Activated naive CD4-positive, alpha-beta T cell treated with anti-CD3 and anti-CD28 coated beads, Interleukin-2, amount 10 ng/mL, durations not matched to agents 7 days and 5 days (primary cell): Measurements from ENCODE around the gene ATRIP.
"Not testable (repeated sequence)": the region's sequence is repeated elsewhere in the genome, so short reads cannot be mapped to it uniquely, and the experiment has no call there.

Experiments used
- CTCF ChIA-PET: fragments of 350-600 bp; sonication (Branson Sonifier 250); formaldehyde crosslinking; loops from one replicate; lab custom pipeline; 2021; ENCODE audit warnings: antibody characterized with exemption; lab: Charles Lee
- DNase-seq: peaks from one replicate; pipeline ENCODE4 v3.0.0-alpha.2; 2020
- H3K27ac Mint-ChIP-seq: one replicate; pipeline ENCODE4 v1.8.0; 2021; ENCODE audit warnings: mild to moderate bottlenecking, moderate library complexity, mixed read lengths
- H3K27me3 Mint-ChIP-seq: one replicate; pipeline ENCODE4 v1.8.0; 2021; ENCODE audit warnings: mild to moderate bottlenecking, mixed read lengths
- H3K36me3 Mint-ChIP-seq: one replicate; pipeline ENCODE4 v1.8.0; 2021; ENCODE audit warnings: mixed read lengths
- H3K4me1 Mint-ChIP-seq: one replicate; pipeline ENCODE4 v1.8.0; 2021; ENCODE audit warnings: mixed read lengths
- H3K4me3 Mint-ChIP-seq: one replicate; pipeline ENCODE4 v1.8.0; 2021; ENCODE audit warnings: mild to moderate bottlenecking, moderate library complexity, mixed read lengths
- H3K9me3 Mint-ChIP-seq: one replicate; pipeline ENCODE4 v1.8.0; 2021; ENCODE audit warnings: mixed read lengths

Gene ATRIP

GRCh38 chr3:48466386-48467109 is 20.0 kb downstream of the ATRIP start:
- CTCF ChIA-PET = interaction anchor here (1.3 to 3.6 kb wide), 5 partner anchors 9 to 82 kb away, joined by 3 to 25 read pairs (median 6); no protein-coding TSS in a partner anchor
- Mint-ChIP-seq H3K36me3 (peaks cover 38% of the 10 kb centered on the region), H3K4me3 (peak overlapping the region; percentile 93), H3K4me1 (peaks cover 58% of the 10 kb centered on the region), H3K27ac (peak overlapping the region; percentile 91), H3K27me3 (no peaks in the 10 kb centered on the region), H3K9me3 (no peaks in the 10 kb centered on the region)
- peak; percentile 56 for DNase-seq

- Mint-ChIP-seq H3K27me3 (no peaks in the 10 kb centered on the region), H3K27ac (peak overlapping the region; percentile 91), H3K4me1 (peaks cover 58% of the 10 kb centered on the region), H3K36me3 (peaks cover 38% of the 10 kb centered on the region), H3K4me3 (peak overlapping the region; percentile 93), H3K9me3 (no peaks in the 10 kb centered on the region)
- no peak for DNase-seq
- CTCF ChIA-PET = interaction anchor here (1.3 to 3.6 kb wide), 5 partner anchors 10 to 82 kb away, joined by 3 to 25 read pairs (median 6); no protein-coding TSS in a partner anchor
These were observed 20.5 kb downstream of the ATRIP start for GRCh38 chr3:48467110-48467454.

- peaks cover 38% of the 10 kb centered on the region for H3K36me3 Mint-ChIP-seq
- peak overlapping the region; percentile 93 for H3K4me3 Mint-ChIP-seq
- peaks cover 59% of the 10 kb centered on the region for H3K4me1 Mint-ChIP-seq
- no peaks in the 10 kb centered on the region for H3K9me3 Mint-ChIP-seq
- H3K27ac Mint-ChIP-seq = peak overlapping the region; percentile 91
- H3K27me3 Mint-ChIP-seq = no peaks in the 10 kb centered on the region
- DNase-seq = no peak
- CTCF ChIA-PET = interaction anchor here (1.9 to 3.6 kb wide), 3 partner anchors 11 to 41 kb away, joined by 6 to 25 read pairs (median 13); no protein-coding TSS in a partner anchor
These were observed 21.1 kb downstream of the ATRIP start for GRCh38 chr3:48467473-48468267.

GRCh38 chr3:48468329-48468731 is 21.8 kb downstream of the ATRIP start:
- no peaks in the 10 kb centered on the region for H3K27me3 Mint-ChIP-seq
- no peaks in the 10 kb centered on the region for H3K9me3 Mint-ChIP-seq
- peak overlapping the region; percentile 91 for H3K27ac Mint-ChIP-seq
- peaks cover 65% of the 10 kb centered on the region for H3K4me1 Mint-ChIP-seq
- H3K4me3 Mint-ChIP-seq = peak overlapping the region; percentile 93
- DNase-seq = no peak
- H3K36me3 Mint-ChIP-seq = peaks cover 40% of the 10 kb centered on the region
- CTCF ChIA-PET = interaction anchor here (1.9 to 3.6 kb wide), 3 partner anchors 10 to 40 kb away, joined by 6 to 25 read pairs (median 13); no protein-coding TSS in a partner anchor

- Mint-ChIP-seq H3K27me3 (no peaks in the 10 kb centered on the region), H3K36me3 (peaks cover 40% of the 10 kb centered on the region), H3K4me1 (peaks cover 70% of the 10 kb centered on the region), H3K27ac (peak overlapping the region; percentile 77), H3K4me3 (peak overlapping the region; percentile 52), H3K9me3 (no peaks in the 10 kb centered on the region)
- DNase-seq = no peak
- CTCF ChIA-PET = interaction anchor here (1.0 to 3.6 kb wide), 3 partner anchors 33 to 39 kb away, joined by 3 to 25 read pairs (median 5); no protein-coding TSS in a partner anchor
These were observed 22.7 kb downstream of the ATRIP start for GRCh38 chr3:48469046-48469915.

GRCh38 chr3:48470286-48470685 is 23.7 kb downstream of the ATRIP start:
- no peaks in the 10 kb centered on the region for H3K9me3 Mint-ChIP-seq
- CTCF ChIA-PET = interaction anchor here (1.0 to 1.4 kb wide), 2 partner anchors 34 to 37 kb away, joined by 3 to 5 read pairs; no protein-coding TSS in a partner anchor
- peaks cover 46% of the 10 kb centered on the region for H3K36me3 Mint-ChIP-seq
- no peak for DNase-seq
- H3K27ac Mint-ChIP-seq = peak overlapping the region; percentile 77
- H3K4me1 Mint-ChIP-seq = peaks cover 75% of the 10 kb centered on the region
- H3K4me3 Mint-ChIP-seq = peak overlapping the region; percentile 52
- no peaks in the 10 kb centered on the region for H3K27me3 Mint-ChIP-seq

- Mint-ChIP-seq H3K9me3 (no peaks in the 10 kb centered on the region), H3K4me1 (peaks cover 76% of the 10 kb centered on the region), H3K4me3 (peak overlapping the region; percentile 80), H3K36me3 (peaks cover 35% of the 10 kb centered on the region), H3K27me3 (no peaks in the 10 kb centered on the region), H3K27ac (peak overlapping the region; percentile 97)
- CTCF ChIA-PET = interaction anchor here (0.5 to 3.5 kb wide), 11 partner anchors 17 to 84 kb away, joined by 3 to 25 read pairs (median 4); partner anchors contain the start of genes ATRIP and PFKFB4
- DNase-seq = no peak
These were observed 26.1 kb downstream of the ATRIP start for GRCh38 chr3:48472673-48472922.

- Mint-ChIP-seq H3K36me3 (peaks cover 33% of the 10 kb centered on the region), H3K27ac (peak overlapping the region; percentile 97), H3K27me3 (no peaks in the 10 kb centered on the region), H3K4me1 (peaks cover 76% of the 10 kb centered on the region), H3K9me3 (no peaks in the 10 kb centered on the region), H3K4me3 (peak overlapping the region; percentile 80)
- CTCF ChIA-PET = interaction anchor here (0.5 to 3.5 kb wide), 13 partner anchors 16 to 84 kb away, joined by 3 to 25 read pairs (median 4); partner anchors contain the start of genes ATRIP and PFKFB4
- DNase-seq = peak; percentile 97
These were observed 26.5 kb downstream of the ATRIP start for GRCh38 chr3:48472923-48473616.

GRCh38 chr3:48473617-48473952 is 27.0 kb downstream of the ATRIP start:
- DNase-seq = no peak
- H3K4me3 Mint-ChIP-seq = peak overlapping the region; percentile 80
- no peaks in the 10 kb centered on the region for H3K27me3 Mint-ChIP-seq
- H3K9me3 Mint-ChIP-seq = no peaks in the 10 kb centered on the region
- H3K27ac Mint-ChIP-seq = peak overlapping the region; percentile 97
- H3K4me1 Mint-ChIP-seq = peaks cover 76% of the 10 kb centered on the region
- CTCF ChIA-PET = interaction anchor here (0.7 to 3.5 kb wide), 8 partner anchors 28 to 83 kb away, joined by 3 to 25 read pairs (median 5); partner anchors contain the start of genes ATRIP and PFKFB4
- peaks cover 32% of the 10 kb centered on the region for H3K36me3 Mint-ChIP-seq

GRCh38 chr3:48474031-48474430 is 27.5 kb downstream of the ATRIP start:
- CTCF ChIA-PET = interaction anchor here (0.7 to 3.5 kb wide), 7 partner anchors 28 to 75 kb away, joined by 3 to 25 read pairs (median 5); partner anchors contain the start of gene ATRIP
- peaks cover 76% of the 10 kb centered on the region for H3K4me1 Mint-ChIP-seq
- H3K9me3 Mint-ChIP-seq, H3K27ac Mint-ChIP-seq, H3K27me3 Mint-ChIP-seq, H3K4me3 Mint-ChIP-seq, DNase-seq: not testable (repeated sequence)
- H3K36me3 Mint-ChIP-seq = peaks cover 31% of the 10 kb centered on the region

- no peak for DNase-seq
- no peaks in the 10 kb centered on the region for H3K9me3 Mint-ChIP-seq
- CTCF ChIA-PET = interaction anchor here (3.5 kb wide), 1 partner anchor 38 kb away, joined by 18 read pairs; no protein-coding TSS in a partner anchor
- H3K36me3 Mint-ChIP-seq = peaks cover 26% of the 10 kb centered on the region
- H3K27me3 Mint-ChIP-seq = no peaks in the 10 kb centered on the region
- H3K4me3 Mint-ChIP-seq = no peak overlapping the region
- H3K27ac Mint-ChIP-seq = peak overlapping the region; percentile 80
- H3K4me1 Mint-ChIP-seq = peaks cover 75% of the 10 kb centered on the region
These were observed 28.1 kb downstream of the ATRIP start for GRCh38 chr3:48474619-48475018.

- peaks cover 22% of the 10 kb centered on the region for H3K36me3 Mint-ChIP-seq
- DNase-seq = no peak
- CTCF ChIA-PET = no interaction called here
- no peak overlapping the region for H3K4me3 Mint-ChIP-seq
- peaks cover 72% of the 10 kb centered on the region for H3K4me1 Mint-ChIP-seq
- no peaks in the 10 kb centered on the region for H3K9me3 Mint-ChIP-seq
- peak overlapping the region; percentile 80 for H3K27ac Mint-ChIP-seq
- no peaks in the 10 kb centered on the region for H3K27me3 Mint-ChIP-seq
These were observed 28.7 kb downstream of the ATRIP start for GRCh38 chr3:48475188-48475587.
